ENCODE results near the gene KIF26A. TPM values are rescaled to one million over a fixed set of nuclear protein-coding genes. Genes with fewer than 3 reads are reported as not detected.

The KIF26A gene
- total and polyA plus RNA-seq, 2 of the 13 experiments (the other 11 are each of a cell fraction or from before 2014, with no cell fraction given) = not detected

DNA sequence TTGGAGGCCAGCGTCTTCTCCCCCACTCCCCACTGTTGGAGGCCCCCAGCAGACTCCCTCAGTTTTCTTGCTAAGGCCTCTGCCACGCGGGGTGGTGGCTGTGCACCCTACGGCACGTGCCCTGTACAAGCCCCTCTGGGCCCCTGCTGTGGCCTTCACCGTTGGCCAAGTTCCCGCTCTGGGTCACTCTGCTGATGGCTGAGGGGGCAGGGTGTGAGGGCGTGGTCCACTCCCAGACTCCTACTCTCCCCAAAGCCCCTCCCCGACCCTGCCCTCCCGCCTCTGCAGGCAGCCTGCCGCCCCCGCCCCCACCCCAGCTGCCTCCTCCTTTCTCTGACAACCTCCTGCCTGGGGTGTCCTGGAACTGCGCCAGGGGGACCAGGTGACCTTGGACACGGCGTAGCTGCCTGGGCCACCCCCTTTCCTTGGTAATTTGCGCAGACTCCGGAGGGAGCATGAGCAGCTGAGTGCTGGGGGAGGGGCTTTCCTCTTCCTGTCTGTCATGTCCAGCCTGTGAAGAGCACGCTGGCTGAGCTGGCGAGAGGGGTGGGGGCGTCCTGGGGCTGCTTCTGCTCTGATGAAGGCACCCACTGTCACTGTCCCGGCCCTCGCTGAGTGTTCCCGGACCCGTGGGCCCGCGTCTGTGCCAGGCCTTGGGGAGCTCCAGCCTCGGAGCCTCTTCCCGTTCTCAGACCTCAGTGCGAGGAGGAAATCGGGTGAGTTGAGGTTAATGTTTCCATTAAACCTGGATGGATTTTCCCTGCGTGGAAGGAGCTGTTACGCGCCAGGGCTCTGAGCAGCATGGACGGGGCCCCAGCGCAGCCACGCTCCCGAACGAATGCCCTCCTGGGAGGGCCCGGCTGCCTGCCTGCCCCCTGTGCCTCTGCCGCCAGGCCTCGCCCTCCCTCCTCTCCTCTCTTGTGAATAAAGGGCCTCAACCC lies 85.0 kb downstream of the KIF26A start (continued):
- TF ChIP-seq, protein P1, sequence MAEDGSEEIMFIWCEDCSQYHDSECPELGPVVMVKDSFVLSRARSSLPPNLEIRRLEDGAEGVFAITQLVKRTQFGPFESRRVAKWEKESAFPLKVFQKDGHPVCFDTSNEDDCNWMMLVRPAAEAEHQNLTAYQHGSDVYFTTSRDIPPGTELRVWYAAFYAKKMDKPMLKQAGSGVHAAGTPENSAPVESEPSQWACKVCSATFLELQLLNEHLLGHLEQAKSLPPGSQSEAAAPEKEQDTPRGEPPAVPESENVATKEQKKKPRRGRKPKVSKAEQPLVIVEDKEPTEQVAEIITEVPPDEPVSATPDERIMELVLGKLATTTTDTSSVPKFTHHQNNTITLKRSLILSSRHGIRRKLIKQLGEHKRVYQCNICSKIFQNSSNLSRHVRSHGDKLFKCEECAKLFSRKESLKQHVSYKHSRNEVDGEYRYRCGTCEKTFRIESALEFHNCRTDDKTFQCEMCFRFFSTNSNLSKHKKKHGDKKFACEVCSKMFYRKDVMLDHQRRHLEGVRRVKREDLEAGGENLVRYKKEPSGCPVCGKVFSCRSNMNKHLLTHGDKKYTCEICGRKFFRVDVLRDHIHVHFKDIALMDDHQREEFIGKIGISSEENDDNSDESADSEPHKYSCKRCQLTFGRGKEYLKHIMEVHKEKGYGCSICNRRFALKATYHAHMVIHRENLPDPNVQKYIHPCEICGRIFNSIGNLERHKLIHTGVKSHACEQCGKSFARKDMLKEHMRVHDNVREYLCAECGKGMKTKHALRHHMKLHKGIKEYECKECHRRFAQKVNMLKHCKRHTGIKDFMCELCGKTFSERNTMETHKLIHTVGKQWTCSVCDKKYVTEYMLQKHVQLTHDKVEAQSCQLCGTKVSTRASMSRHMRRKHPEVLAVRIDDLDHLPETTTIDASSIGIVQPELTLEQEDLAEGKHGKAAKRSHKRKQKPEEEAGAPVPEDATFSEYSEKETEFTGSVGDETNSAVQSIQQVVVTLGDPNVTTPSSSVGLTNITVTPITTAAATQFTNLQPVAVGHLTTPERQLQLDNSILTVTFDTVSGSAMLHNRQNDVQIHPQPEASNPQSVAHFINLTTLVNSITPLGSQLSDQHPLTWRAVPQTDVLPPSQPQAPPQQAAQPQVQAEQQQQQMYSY (CRISPR knock-in tag; IDR thresholded peaks at IDR 0.05) = no peak
- TF ChIP-seq, protein P2, sequence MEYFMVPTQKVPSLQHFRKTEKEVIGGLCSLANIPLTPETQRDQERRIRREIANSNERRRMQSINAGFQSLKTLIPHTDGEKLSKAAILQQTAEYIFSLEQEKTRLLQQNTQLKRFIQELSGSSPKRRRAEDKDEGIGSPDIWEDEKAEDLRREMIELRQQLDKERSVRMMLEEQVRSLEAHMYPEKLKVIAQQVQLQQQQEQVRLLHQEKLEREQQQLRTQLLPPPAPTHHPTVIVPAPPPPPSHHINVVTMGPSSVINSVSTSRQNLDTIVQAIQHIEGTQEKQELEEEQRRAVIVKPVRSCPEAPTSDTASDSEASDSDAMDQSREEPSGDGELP (IDR thresholded peaks at IDR 0.05; ENCODE audit: borderline replicate concordance, low read depth) = no peak
- TF ChIP-seq NCOA1 (CRISPR knock-in tag; IDR thresholded peaks at IDR 0.05) = no peak
- TF ChIP-seq, protein P3, sequence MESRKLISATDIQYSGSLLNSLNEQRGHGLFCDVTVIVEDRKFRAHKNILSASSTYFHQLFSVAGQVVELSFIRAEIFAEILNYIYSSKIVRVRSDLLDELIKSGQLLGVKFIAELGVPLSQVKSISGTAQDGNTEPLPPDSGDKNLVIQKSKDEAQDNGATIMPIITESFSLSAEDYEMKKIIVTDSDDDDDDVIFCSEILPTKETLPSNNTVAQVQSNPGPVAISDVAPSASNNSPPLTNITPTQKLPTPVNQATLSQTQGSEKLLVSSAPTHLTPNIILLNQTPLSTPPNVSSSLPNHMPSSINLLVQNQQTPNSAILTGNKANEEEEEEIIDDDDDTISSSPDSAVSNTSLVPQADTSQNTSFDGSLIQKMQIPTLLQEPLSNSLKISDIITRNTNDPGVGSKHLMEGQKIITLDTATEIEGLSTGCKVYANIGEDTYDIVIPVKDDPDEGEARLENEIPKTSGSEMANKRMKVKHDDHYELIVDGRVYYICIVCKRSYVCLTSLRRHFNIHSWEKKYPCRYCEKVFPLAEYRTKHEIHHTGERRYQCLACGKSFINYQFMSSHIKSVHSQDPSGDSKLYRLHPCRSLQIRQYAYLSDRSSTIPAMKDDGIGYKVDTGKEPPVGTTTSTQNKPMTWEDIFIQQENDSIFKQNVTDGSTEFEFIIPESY (CRISPR knock-in tag; IDR thresholded peaks at IDR 0.05) = no peak
- TF ChIP-seq, protein P4, sequence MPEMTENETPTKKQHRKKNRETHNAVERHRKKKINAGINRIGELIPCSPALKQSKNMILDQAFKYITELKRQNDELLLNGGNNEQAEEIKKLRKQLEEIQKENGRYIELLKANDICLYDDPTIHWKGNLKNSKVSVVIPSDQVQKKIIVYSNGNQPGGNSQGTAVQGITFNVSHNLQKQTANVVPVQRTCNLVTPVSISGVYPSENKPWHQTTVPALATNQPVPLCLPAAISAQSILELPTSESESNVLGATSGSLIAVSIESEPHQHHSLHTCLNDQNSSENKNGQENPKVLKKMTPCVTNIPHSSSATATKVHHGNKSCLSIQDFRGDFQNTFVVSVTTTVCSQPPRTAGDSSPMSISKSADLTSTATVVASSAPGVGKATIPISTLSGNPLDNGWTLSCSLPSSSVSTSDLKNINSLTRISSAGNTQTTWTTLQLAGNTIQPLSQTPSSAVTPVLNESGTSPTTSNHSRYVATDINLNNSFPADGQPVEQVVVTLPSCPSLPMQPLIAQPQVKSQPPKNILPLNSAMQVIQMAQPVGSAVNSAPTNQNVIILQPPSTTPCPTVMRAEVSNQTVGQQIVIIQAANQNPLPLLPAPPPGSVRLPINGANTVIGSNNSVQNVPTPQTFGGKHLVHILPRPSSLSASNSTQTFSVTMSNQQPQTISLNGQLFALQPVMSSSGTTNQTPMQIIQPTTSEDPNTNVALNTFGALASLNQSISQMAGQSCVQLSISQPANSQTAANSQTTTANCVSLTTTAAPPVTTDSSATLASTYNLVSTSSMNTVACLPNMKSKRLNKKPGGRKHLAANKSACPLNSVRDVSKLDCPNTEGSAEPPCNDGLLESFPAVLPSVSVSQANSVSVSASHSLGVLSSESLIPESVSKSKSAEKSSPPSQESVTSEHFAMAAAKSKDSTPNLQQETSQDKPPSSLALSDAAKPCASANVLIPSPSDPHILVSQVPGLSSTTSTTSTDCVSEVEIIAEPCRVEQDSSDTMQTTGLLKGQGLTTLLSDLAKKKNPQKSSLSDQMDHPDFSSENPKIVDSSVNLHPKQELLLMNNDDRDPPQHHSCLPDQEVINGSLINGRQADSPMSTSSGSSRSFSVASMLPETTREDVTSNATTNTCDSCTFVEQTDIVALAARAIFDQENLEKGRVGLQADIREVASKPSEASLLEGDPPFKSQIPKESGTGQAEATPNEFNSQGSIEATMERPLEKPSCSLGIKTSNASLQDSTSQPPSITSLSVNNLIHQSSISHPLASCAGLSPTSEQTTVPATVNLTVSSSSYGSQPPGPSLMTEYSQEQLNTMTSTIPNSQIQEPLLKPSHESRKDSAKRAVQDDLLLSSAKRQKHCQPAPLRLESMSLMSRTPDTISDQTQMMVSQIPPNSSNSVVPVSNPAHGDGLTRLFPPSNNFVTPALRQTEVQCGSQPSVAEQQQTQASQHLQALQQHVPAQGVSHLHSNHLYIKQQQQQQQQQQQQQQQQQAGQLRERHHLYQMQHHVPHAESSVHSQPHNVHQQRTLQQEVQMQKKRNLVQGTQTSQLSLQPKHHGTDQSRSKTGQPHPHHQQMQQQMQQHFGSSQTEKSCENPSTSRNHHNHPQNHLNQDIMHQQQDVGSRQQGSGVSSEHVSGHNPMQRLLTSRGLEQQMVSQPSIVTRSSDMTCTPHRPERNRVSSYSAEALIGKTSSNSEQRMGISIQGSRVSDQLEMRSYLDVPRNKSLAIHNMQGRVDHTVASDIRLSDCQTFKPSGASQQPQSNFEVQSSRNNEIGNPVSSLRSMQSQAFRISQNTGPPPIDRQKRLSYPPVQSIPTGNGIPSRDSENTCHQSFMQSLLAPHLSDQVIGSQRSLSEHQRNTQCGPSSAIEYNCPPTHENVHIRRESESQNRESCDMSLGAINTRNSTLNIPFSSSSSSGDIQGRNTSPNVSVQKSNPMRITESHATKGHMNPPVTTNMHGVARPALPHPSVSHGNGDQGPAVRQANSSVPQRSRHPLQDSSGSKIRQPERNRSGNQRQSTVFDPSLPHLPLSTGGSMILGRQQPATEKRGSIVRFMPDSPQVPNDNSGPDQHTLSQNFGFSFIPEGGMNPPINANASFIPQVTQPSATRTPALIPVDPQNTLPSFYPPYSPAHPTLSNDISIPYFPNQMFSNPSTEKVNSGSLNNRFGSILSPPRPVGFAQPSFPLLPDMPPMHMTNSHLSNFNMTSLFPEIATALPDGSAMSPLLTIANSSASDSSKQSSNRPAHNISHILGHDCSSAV (CRISPR knock-in tag; IDR thresholded peaks at IDR 0.05; ENCODE audit: borderline replicate concordance) = no peak

Data from HepG2 (cell line).